T-cell (primary cell): ENCODE data around the gene CHMP2A. TPM values are rescaled to one million over a fixed set of nuclear protein-coding genes. Genes with fewer than 3 reads are reported as not detected.
A peak's percentile ranks its signal among the peaks of the same experiment; 100 is the strongest.

ENCODE experiments used
- ATAC-seq, 4 experiments: fragments of 200-7000 bp in 3 of 4; fragments of 150-1000 bp in 1 of 4; cut with Tn5 transposase; replicated peaks in 1 of 4; 1 replicate in 3 of 4; 2 replicates in 1 of 4; pipeline ENCODE4 v1.10.0; 2021; ENCODE audit warnings: moderate library complexity in 3 of 4, mild to moderate bottlenecking in 2 of 4, moderate number of reproducible peaks in 1 of 4
- CTCF ChIA-PET, 2 donors: fragments of 300-600 bp; sonication (Branson Sonifier 250); formaldehyde crosslinking; loops; one replicate each; lab custom pipeline; 2022; ENCODE audit warnings: antibody characterized with exemption in 2 of 2; lab: Charles Lee
- POLR2A ChIA-PET, 2 donors: fragments of 300-600 bp; sonication (Branson Sonifier 250); formaldehyde crosslinking; loops; one replicate each; lab custom pipeline; 2022; ENCODE audit warnings: antibody characterized with exemption in 2 of 2; lab: Charles Lee
- DNase-seq, 35 experiments: peaks; one replicate each; pipeline versions ENCODE4 v3.0.0 to v3.0.0-alpha.2; 2013 to 2023
- H3K27ac ChIP-seq: one replicate; pipeline ENCODE4 v1.5.1; 2013; ENCODE audit warnings: low read length
- H3K27me3 ChIP-seq, 2 experiments: replicated peaks in 1 of 2; 1 replicate in 1 of 2; 2 replicates in 1 of 2; pipeline versions ENCODE4 v1.6.1 to v1.7.0; 2013; ENCODE audit warnings: low read length in 1 of 2, mixed read lengths in 1 of 2; ENCODE audit not compliant: control insufficient read depth in 2 of 2, insufficient read depth in 2 of 2; ENCODE audit errors: extremely low read depth in 1 of 2
- H3K36me3 ChIP-seq, 2 donors: 1 replicate in 1 of 2; 2 replicates in 1 of 2; pipeline versions ENCODE4 v1.6.1 to v1.7.0; 2013; ENCODE audit warnings: low read length in 1 of 2; ENCODE audit not compliant: control insufficient read depth in 2 of 2, insufficient read depth in 1 of 2; ENCODE audit errors: extremely low read depth in 1 of 2
- H3K4me1 ChIP-seq, 2 experiments: 1 replicate in 1 of 2; 2 replicates in 1 of 2; pipeline versions ENCODE4 v1.6.1 to v1.7.0; 2013; ENCODE audit warnings: low read length in 2 of 2, mixed read lengths in 1 of 2; ENCODE audit not compliant: insufficient read depth in 2 of 2, control insufficient read depth in 1 of 2; ENCODE audit errors: extremely low read depth in 1 of 2
- H3K4me3 ChIP-seq, 2 donors: 1 replicate in 1 of 2; 2 replicates in 1 of 2; pipeline versions ENCODE4 v1.5.1 to v1.7.0; 2013; ENCODE audit warnings: mild to moderate bottlenecking in 2 of 2, low read length in 1 of 2, moderate library complexity in 1 of 2; ENCODE audit not compliant: control insufficient read depth in 1 of 2; ENCODE audit errors: extremely low read depth in 1 of 2
- H3K9me3 ChIP-seq: 2 replicates; pipeline ENCODE4 v1.7.0; 2013
- H3K27ac Mint-ChIP-seq, 2 donors: one replicate each; pipeline ENCODE4 v1.8.0; 2020 to 2021; ENCODE audit warnings: mild to moderate bottlenecking in 2 of 2, mixed read lengths in 2 of 2
- H3K27me3 Mint-ChIP-seq, 2 donors: one replicate each; pipeline ENCODE4 v1.8.0; 2021 to 2022; ENCODE audit warnings: mixed read lengths in 2 of 2
- H3K36me3 Mint-ChIP-seq: one replicate; pipeline ENCODE4 v1.8.0; 2021; ENCODE audit warnings: mixed read lengths
- H3K4me1 Mint-ChIP-seq, 3 donors: one replicate each; pipeline ENCODE4 v1.8.0; 2020 to 2022; ENCODE audit warnings: mixed read lengths in 3 of 3, mild to moderate bottlenecking in 1 of 3
- H3K4me3 Mint-ChIP-seq, 3 donors: one replicate each; pipeline ENCODE4 v1.8.0; 2020 to 2022; ENCODE audit warnings: mild to moderate bottlenecking in 3 of 3, mixed read lengths in 3 of 3, moderate library complexity in 3 of 3
- H3K9me3 Mint-ChIP-seq, 3 donors: one replicate each; pipeline ENCODE4 v1.8.0; 2020 to 2022; ENCODE audit warnings: mixed read lengths in 3 of 3
- WGBS: methylation state at CpG from one replicate; pipeline ENCODE4 v1.1.5; 2013; ENCODE audit warnings: missing lambda C conversion rate; ENCODE audit not compliant: insufficient coverage; 5-methylcytosine and 5-hydroxymethylcytosine counted together
- total RNA-seq, 35 experiments: library from RNA in 6 of 35; stranded (reverse) in 6 of 35; fragments of 120-200 nt in 1 of 35; gene quantifications; one replicate each; pipeline versions ENCODE4 v1.2.1 to v1.2.4 and lab custom pipeline; 2013 to 2026

The CHMP2A gene
- total RNA-seq, 5 donors from 2014 or later (not counting 1 experiment from before 2014, with no cell fraction given) = 61.5 to 82.9 (median 79.3) TPM

GRCh38 chr19:58569943-58570670 is 15.2 kb upstream of the CHMP2A start:
- no peak overlapping the region for H3K4me3 Mint-ChIP-seq
- Histone ChIP-seq H3K27ac (no peak overlapping the region), H3K36me3 (peaks cover 5 to 12% of the 10 kb centered on the region in 2 donors), H3K4me3 (no peak overlapping the region), H3K27me3 (no peaks in the 10 kb centered on the region), H3K9me3 (no peaks in the 10 kb centered on the region), H3K4me1 (peaks cover 9 to 34% of the 10 kb centered on the region in 2 experiments)
- ChIA-PET CTCF (no interaction called here), POLR2A (no interaction called here)
- H3K9me3 Mint-ChIP-seq = no peaks in the 10 kb centered on the region
- no peak overlapping the region for H3K27ac Mint-ChIP-seq
- ATAC-seq (no peak), DNase-seq (peak in 1 of 35 experiments; percentile 12)
- peaks cover 24 to 30% (median 25%) of the 10 kb centered on the region in 3 donors for H3K4me1 Mint-ChIP-seq
- peaks cover 6% of the 10 kb centered on the region for H3K36me3 Mint-ChIP-seq
- WGBS = 89% methylated on average over 5 of the region's 8 CpGs
- H3K27me3 Mint-ChIP-seq = no peaks in the 10 kb centered on the region

DNA sequence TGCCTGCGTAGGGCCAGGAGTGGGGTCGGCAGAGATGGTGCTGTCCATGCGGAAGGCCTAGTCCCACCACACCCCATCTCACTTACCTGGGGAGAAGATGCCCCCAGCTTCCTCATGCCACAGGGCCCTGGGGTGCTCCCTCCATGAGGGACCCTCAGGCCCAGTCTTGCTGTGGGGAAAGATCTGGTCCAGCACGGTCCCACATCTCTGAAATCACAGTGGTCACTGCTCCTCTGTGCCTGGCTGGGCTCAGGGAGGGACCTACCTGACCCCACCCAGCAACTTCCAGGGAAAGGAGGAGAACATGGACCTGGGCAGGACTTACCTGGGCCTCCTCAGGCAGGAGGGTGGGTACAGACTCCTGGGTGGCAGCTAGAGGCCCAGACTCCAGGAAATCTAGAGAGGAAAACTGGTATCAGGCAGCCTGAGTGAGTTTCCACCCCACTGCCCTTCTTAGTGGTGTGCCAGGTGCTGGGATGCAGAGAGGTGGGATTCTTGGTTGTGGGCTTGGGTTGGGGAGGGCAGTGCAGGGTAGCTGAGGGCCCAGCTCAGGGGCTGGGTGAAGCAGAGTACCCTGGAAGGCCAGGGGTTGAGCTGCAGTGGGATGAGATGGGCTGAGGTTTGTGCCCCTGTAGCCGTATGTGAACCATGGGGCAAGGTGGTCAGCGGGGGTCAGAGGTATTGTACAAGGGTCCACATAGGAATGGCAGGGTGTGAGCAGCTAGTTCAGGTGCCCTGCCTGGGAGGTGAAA is 14.5 kb upstream of the CHMP2A start:
- Mint-ChIP-seq H3K27ac (no peak overlapping the region), H3K36me3 (peaks cover 6% of the 10 kb centered on the region)
- CTCF ChIA-PET = no interaction called here

DNA sequence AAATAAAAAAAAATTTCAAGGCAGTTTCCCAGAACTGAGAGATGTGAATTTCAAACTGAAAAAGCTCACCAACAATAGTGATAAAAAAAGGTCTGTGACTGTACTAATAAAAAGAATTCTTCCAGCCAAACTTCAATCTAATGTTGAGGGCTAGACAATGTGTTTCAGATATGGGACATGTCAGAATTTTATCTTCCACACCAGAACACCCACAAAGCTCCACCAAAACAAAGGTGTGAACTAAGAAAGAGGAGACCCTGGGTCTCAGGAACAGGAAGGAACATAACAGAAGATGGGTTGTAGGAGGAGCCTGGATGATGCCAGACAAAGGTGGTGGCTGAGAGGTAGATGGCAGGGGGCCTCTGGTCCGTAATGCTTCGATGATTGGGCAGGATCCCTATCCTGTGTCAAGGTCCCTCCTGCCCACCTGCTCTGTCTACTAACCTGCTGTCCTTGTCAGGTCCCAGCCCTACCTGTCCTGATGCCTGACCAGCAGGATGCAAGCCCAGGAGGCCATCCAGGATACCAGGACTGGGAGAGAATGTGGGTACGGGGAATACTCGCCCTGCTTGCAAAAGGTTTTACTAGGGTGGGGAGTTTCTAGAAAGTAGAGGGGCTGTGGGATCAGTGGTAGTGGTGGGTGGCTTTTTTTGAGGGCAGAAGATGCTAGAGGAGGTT is 13.7 kb upstream of the CHMP2A start:
- Mint-ChIP-seq H3K36me3 (peaks cover 6% of the 10 kb centered on the region), H3K4me1 (peaks cover 23 to 30% (median 24%) of the 10 kb centered on the region in 3 donors), H3K27ac (peak overlapping the region in 1 of 2 donors; percentile 66), H3K4me3 (no peak overlapping the region), H3K27me3 (no peaks in the 10 kb centered on the region), H3K9me3 (no peaks in the 10 kb centered on the region)
- Histone ChIP-seq H3K27ac (no peak overlapping the region), H3K36me3 (peaks cover 5 to 12% of the 10 kb centered on the region in 2 donors), H3K4me1 (peaks cover 3 to 24% of the 10 kb centered on the region in 2 experiments), H3K9me3 (no peaks in the 10 kb centered on the region), H3K27me3 (no peaks in the 10 kb centered on the region), H3K4me3 (no peak overlapping the region)
- CTCF ChIA-PET = no interaction called here
- no peak for ATAC-seq
- no CpG with 5 or more reads among the region's 4 CpGs for WGBS
- POLR2A ChIA-PET = no interaction called here
- DNase-seq = peak in 2 of 35 experiments; percentile 1 to 8

More for the DNA sequence above, 14.5 kb upstream of the CHMP2A start:
- ATAC-seq = no peak
- Histone ChIP-seq H3K27me3 (no peaks in the 10 kb centered on the region), H3K4me3 (no peak overlapping the region), H3K9me3 (no peaks in the 10 kb centered on the region), H3K36me3 (peaks cover 5 to 12% of the 10 kb centered on the region in 2 donors), H3K27ac (no peak overlapping the region), H3K4me1 (peaks cover 9 to 27% of the 10 kb centered on the region in 2 experiments)
- WGBS = 100% methylated on average over 1 of the region's 6 CpGs
- POLR2A ChIA-PET = no interaction called here
- DNase-seq = peak in 2 of 35 experiments; percentile 0 to 7
- Mint-ChIP-seq H3K4me3 (no peak overlapping the region), H3K9me3 (no peaks in the 10 kb centered on the region), H3K4me1 (peaks cover 23 to 30% (median 23%) of the 10 kb centered on the region in 3 donors), H3K27me3 (no peaks in the 10 kb centered on the region)

GRCh38 chr19:58566989-58567388 is 12.1 kb upstream of the CHMP2A start:
- no peak for ATAC-seq
- DNase-seq = no peak
- Histone ChIP-seq H3K9me3 (no peaks in the 10 kb centered on the region), H3K27me3 (no peaks in the 10 kb centered on the region), H3K36me3 (peaks cover 5 to 12% of the 10 kb centered on the region in 2 donors), H3K27ac (no peak overlapping the region), H3K4me1 (peaks cover 13 to 30% of the 10 kb centered on the region in 2 experiments), H3K4me3 (no peak overlapping the region)
- ChIA-PET POLR2A (no interaction called here), CTCF (no interaction called here)
- Mint-ChIP-seq H3K9me3 (no peaks in the 10 kb centered on the region), H3K27ac (no peak overlapping the region), H3K4me1 (peaks cover 20 to 26% (median 23%) of the 10 kb centered on the region in 3 donors), H3K36me3 (peaks cover 6% of the 10 kb centered on the region), H3K27me3 (no peaks in the 10 kb centered on the region), H3K4me3 (no peak overlapping the region)
- 100% methylated on average over 4 of the region's 5 CpGs for WGBS

DNA sequence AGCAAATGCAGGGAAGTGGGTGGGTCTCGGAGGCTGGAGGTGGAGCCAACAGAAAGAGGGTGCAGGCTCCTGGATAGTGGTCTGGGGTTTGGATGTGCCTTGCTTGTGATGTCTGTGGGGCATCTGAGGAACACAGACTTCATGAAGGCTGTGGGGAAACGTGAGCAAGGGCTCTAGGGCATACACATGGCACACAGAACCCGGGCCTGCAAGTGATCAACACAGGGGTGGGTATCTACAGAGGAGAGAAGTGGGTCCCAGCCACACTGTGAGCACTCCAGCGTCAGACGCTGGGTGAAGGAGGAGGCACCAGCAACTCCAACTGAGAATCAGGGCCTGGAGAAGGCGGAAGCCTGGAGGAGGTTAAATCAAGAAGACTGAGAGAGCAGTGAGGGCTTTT is 8.9 kb upstream of the CHMP2A start:
- WGBS = 93% methylated on average over 5 of the region's 6 CpGs
- ATAC-seq (no peak), DNase-seq (no peak)
- CTCF ChIA-PET = no interaction called here
- Mint-ChIP-seq H3K4me3 (peak overlapping the region; percentile 79 to 97 (median 85)), H3K27me3 (no peaks in the 10 kb centered on the region), H3K9me3 (no peaks in the 10 kb centered on the region), H3K36me3 (peaks cover 2% of the 10 kb centered on the region), H3K27ac (peak overlapping the region; percentile 20 to 60), H3K4me1 (peaks cover 34 to 49% (median 48%) of the 10 kb centered on the region in 3 donors)
- no peak overlapping the region for H3K4me3 ChIP-seq
- H3K36me3 ChIP-seq = peaks cover 5 to 6% of the 10 kb centered on the region in 2 donors
- POLR2A ChIA-PET = interaction anchor here in 1 of 2 donors (0.6 kb wide), 1 partner anchor 221 kb away, joined by 5 read pairs; no protein-coding TSS in a partner anchor
- H3K9me3 ChIP-seq = no peaks in the 10 kb centered on the region
- H3K27ac ChIP-seq = no peak overlapping the region
- H3K4me1 ChIP-seq = peaks cover 20 to 45% of the 10 kb centered on the region in 2 experiments
- H3K27me3 ChIP-seq = peaks cover 0 to 4% of the 10 kb centered on the region in 2 experiments
